ENCODE data around the gene PRMT9.

- TF ChIP-seq POLR2A (IDR thresholded peaks at IDR 0.05; ENCODE audit: low read depth, low read length) = no peak
- TF ChIP-seq CTCF (conservative IDR thresholded peaks at IDR 0.05; ENCODE audit: low read depth, low read length) = no peak
- no peak for TF ChIP-seq ELK1 (IDR thresholded peaks at IDR 0.05; ENCODE audit: borderline replicate concordance, low read depth, low read length)
- TF ChIP-seq RFX5 (IDR thresholded peaks at IDR 0.05; ENCODE audit: low read depth, low read length) = no peak
- TF ChIP-seq CHD1 (IDR thresholded peaks at IDR 0.05; ENCODE audit: low read depth, low read length) = no peak
Measured at GRCh38 chr4:147643616-147644015, 40.3 kb downstream of the PRMT9 start.

Data from IMR-90 (cell line).